GM23338 (cell line): ENCODE measurements around the gene NUP54.

ENCODE experiments used
- EZH2 ChIP-seq: fragments of 200-600 bp; sonication (generic); IDR thresholded peaks from one replicate; pipeline ENCODE4 v1.8.0; 2017; ENCODE audit warnings: antibody characterized with exemption, mild to moderate bottlenecking, low read depth; ENCODE audit not compliant: unreplicated experiment
- EZH2phosphoT487 ChIP-seq: fragments of 200-600 bp; sonication (generic); IDR thresholded peaks from one replicate; pipeline ENCODE4 v1.8.1; 2018; ENCODE audit warnings: antibody characterized with exemption; ENCODE audit not compliant: unreplicated experiment
- JUNB ChIP-seq: IDR thresholded peaks from one replicate; pipeline ENCODE4 v1.6.1; 2016; ENCODE audit warnings: antibody characterized with exemption; ENCODE audit not compliant: unreplicated experiment
- NANOG ChIP-seq: IDR thresholded peaks from 2 replicates; pipeline ENCODE4 v1.6.1; 2016; ENCODE audit warnings: antibody characterized with exemption, borderline replicate concordance
- POLR2AphosphoS5 ChIP-seq: IDR thresholded peaks from 2 replicates; pipeline ENCODE4 v1.6.1; 2016; ENCODE audit warnings: antibody characterized with exemption, low read depth
- REST ChIP-seq: IDR thresholded peaks from one replicate; pipeline ENCODE4 v1.6.1; 2018; ENCODE audit warnings: antibody characterized with exemption; ENCODE audit not compliant: unreplicated experiment
- ZNF331 ChIP-seq: fragments of 250-450 bp; sonication (Bioruptor Pico); IDR thresholded peaks from 2 replicates; pipeline ENCODE4 v1.5.0; 2020; ENCODE audit warnings: low read depth, mild to moderate bottlenecking, moderate library complexity
- TF ChIP-seq, protein P1 (sequence below), 2 experiments: fragments of 200-600 bp in 1 of 2; sonication (generic) in 1 of 2; conservative IDR thresholded peaks; 2 replicates each; pipeline versions ENCODE4 v1.5.1 to v1.6.1; 2016 to 2017; ENCODE audit warnings: antibody characterized with exemption in 2 of 2, low read depth in 2 of 2, mild to moderate bottlenecking in 2 of 2, moderate library complexity in 1 of 2

DNA sequence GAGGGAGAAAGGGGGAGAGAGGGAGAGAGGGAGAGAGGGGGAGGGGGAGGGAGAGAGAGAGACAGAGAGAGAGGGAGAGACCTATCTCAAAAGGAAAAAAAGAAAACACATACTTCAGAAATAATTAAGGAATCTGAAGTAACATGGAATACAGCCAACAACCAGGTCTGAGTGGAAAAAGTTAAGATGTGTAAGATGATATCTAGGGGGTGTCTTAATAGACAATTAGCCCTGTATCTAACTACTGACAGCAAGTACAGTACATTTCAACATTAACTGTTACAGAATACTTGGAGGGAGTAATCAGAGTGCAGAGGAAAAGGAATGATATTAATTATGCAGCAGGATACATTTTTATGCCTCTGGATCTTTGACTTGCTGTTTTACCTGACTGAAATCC, 22.4 kb downstream of the NUP54 start:
- TF ChIP-seq, protein P1, sequence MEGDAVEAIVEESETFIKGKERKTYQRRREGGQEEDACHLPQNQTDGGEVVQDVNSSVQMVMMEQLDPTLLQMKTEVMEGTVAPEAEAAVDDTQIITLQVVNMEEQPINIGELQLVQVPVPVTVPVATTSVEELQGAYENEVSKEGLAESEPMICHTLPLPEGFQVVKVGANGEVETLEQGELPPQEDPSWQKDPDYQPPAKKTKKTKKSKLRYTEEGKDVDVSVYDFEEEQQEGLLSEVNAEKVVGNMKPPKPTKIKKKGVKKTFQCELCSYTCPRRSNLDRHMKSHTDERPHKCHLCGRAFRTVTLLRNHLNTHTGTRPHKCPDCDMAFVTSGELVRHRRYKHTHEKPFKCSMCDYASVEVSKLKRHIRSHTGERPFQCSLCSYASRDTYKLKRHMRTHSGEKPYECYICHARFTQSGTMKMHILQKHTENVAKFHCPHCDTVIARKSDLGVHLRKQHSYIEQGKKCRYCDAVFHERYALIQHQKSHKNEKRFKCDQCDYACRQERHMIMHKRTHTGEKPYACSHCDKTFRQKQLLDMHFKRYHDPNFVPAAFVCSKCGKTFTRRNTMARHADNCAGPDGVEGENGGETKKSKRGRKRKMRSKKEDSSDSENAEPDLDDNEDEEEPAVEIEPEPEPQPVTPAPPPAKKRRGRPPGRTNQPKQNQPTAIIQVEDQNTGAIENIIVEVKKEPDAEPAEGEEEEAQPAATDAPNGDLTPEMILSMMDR (conservative IDR thresholded peaks at IDR 0.05; ENCODE audit: low read depth in 2 of 2), result no peak
- TF ChIP-seq EZH2phosphoT487, result no peak
- no peak for TF ChIP-seq JUNB
- TF ChIP-seq POLR2AphosphoS5, result no peak
- no peak for TF ChIP-seq REST
- TF ChIP-seq ZNF331 (CRISPR knock-in tag), result no peak
- TF ChIP-seq EZH2, result no peak
- no peak for TF ChIP-seq NANOG
